GM18520 (cell line): ENCODE data around the gene SDC1.

ENCODE experiments used
- ATAC-seq: cut with Tn5 transposase; IDR thresholded peaks from one replicate; pipeline ENCODE4 v1.9.1; 2021; ENCODE audit not compliant: unreplicated experiment

Gene SDC1

GRCh38 chr2:20229322-20230113, 4.6 kb upstream of the SDC1 start:
- no peak for ATAC-seq

- no peak for ATAC-seq
These were observed 3.1 kb upstream of the SDC1 start for GRCh38 chr2:20227894-20228505.

- no peak for ATAC-seq
These were observed 1.2 kb upstream of the SDC1 start for GRCh38 chr2:20226152-20226545.

DNA sequence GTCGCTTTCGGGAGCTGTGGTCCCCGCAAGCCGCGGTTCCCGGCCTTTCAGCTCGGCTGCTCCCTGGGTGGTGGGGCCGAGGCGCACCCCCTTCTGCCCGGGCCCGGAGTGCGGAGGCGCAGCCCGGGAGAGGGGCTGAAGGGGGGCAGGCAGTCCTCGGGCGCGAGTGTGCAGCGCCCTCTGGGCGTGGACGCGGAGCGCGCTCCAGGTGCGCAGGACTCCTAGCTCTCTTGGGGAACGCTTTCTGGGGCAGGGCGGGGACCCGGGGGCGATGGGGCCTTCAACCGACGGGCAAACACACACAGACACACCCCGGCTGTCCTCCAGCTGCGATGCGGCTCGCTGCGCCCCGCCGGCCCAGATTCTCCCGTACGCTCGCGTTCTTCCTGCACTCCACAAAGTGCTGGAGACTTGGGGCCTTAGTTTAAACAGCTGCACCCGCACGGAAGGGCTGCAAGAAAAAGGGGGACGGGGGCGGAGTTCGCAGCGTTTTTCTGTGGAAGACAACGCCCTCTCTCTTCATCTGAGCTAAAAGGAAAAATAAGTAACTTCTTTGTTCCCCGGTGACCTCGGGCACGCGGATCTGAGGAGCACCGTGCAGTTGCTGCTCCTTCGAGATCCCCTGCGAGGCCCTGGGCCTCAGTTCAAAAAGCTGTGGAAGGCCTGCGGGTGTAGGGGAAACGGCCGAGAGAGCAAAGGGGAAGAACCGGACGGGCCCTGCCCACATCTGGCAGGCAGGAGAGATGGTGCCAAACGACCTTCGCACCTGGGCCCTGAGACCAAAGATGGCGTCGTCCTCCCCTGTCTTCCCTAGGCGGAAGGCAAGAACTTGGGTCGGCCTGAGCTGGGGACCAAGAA, 593 bp upstream of the SDC1 start:
- no peak for ATAC-seq

- ATAC-seq = no peak
These were observed 690 bp downstream of the SDC1 start for GRCh38 chr2:20224164-20224715.

DNA sequence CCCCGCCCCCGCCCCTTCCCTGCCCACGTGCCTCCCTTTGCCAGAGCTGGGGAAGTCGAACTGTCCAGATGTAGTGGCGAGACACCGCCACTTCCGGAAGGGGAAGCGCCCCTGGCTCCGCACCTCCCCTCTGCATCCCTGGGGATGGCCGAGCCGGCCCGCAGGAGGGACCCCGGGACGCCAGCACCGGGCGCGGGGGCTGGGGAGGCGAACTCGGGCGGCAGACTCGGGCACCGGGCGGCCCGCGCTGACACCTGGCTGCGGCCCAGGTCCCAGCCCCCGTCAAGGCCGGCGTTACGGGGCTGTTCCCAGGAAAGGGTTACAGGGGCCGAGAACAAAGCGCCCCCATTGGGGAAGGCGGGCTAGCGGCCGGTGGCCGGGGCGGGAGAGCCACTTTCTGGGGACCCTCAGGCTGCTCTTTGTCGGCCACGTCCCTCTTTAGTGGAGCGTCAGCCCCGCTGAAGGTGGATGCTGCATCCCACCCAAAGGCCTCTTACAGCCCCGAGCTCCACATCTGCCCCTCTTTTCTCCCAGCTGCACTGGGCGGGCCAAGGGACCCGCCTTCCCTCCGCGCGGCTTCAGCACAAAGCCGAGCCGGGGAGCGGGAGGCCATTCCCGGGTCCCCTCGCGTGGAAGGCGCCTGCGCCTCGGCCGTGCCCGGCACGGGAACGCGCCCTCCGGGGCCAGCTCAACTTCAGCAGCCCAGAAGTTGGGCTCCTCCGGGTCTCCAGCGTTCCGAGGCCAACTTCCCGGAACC, 1.3 kb downstream of the SDC1 start:
- no peak for ATAC-seq

- ATAC-seq = no peak
These were observed 2.0 kb downstream of the SDC1 start for GRCh38 chr2:20222769-20223406.

- ATAC-seq = no peak
These were observed 2.7 kb downstream of the SDC1 start for GRCh38 chr2:20222014-20222768.

- no peak for ATAC-seq
These were observed 3.4 kb downstream of the SDC1 start for GRCh38 chr2:20221555-20221973.

DNA sequence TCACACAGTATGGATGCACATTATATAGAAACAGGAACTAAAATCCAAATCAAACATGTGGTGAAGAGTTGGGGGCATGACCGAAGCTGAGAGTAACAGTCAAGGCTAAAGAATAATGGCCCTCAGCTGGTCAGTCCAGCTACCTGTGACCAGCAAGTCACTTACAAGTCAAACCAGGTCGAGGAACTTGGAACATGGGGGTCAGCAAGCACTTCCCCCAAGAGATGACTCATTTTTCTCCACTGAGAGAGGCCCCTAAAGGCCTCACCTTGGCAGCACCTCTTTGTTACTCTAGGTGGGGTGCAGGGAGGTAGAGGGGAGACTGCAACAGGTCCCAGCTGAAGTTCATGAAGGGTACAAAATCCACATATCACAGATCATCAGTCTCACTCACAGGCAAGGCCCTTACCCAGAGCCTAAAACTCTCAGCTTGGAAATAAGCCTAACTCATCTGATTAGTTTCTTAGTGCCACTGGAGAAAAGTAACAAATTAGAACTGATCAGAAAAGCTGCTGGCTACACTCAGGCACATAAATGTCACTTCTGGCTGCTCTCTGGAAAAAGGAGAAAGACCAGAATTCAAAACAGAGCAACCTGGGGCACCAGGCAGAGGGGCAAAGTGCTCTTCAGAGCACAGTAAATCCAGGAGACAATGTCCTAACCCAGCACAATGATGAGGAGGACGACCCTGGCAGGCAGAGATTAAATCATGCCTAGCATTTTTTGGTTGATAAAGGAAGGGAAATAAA, 4.0 kb downstream of the SDC1 start:
- no peak for ATAC-seq

GRCh38 chr2:20219763-20220380, 5.1 kb downstream of the SDC1 start:
- no peak for ATAC-seq

DNA sequence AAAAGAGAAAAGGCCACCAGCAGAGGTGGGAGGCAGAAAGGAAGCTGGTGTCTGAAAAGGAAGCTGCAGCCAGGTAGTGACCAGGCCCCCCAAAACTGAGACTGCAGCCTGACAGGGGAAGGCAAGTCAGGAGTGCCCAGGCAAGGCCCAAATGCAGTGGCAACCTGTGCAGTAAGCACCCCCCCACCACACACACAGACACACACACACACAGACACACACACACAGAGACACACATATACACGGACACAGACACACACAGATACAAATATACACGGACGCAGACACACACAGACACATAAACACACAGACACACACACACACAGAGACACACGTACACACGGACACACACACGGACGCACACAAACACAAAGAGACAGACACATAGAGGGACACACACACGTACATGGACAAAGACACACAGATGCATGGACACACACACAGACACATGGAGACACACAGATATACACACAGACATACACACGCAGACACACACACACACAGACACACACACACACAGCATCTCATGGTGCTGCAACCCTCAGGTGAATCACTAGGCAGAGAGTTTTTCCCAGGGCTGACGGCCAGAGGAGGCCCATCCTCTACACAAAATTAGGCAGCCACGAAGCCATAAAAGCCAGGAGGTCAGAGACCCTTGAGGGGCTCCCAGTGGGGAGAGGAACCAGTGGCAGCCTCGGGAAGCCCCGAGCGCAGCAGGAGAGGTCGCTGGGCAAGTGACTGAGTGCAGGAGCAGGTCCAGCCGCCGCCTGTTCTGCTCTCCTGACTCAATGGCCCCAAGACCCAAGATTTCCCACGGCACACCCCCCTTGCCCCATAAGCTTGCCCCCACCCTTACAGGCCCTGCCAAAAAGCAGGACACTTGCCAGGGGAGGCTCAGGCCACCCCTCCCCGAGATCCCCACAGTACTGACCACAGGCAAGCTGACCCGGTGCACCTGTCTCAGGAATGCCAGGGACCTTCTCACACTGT, 6.3 kb downstream of the SDC1 start:
- no peak for ATAC-seq

DNA sequence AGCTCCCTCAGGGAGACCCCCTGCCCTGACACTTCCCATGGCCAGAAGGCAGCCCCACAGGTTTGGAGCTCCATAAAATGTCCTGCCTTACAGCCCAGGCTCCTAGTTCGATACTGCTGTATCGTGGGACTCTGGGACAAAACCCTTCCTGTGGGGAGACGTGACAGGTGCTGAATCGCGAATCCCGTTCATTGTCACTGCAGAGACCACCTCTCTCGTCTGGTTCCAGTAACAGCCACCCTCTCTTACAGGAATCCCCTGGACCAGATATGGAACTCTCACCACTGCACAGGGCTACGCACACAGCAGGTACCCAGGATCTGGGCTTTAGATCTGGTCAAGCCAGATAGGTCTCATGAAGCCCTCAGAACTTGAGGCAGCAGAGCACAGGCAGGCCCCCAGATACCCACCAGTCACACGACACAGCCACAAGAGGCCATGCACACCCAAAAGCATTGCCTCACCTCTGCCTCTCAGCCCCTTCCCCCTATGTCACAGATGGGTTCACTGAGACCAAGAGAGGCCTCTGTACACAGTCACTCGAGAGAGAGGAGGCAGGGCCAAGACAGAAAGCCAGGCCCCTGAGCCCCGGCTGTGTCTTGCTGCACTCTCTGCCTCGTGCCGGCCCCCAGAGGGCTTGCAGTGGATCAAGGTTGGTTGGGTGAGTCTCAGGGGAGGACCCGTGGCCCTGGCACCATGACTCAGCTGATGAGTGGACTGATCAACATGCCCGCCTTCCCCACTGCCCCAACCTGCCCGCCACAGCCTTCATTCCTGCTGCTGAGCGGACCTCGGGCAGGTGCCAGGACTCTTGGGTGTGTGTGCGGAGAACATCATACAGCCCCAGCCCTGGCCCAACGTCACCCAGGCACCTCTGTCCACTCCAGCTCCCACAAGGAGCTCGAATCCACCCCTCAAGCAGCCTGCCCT, 7.6 kb downstream of the SDC1 start:
- no peak for ATAC-seq

- no peak for ATAC-seq
These were observed 8.6 kb downstream of the SDC1 start for GRCh38 chr2:20216130-20217025.
